Measurements from ENCODE around the gene SSH2. TPM values are rescaled to one million over a fixed set of nuclear protein-coding genes. Genes with fewer than 3 reads are reported as not detected.

SSH2 gene
- total and polyA plus RNA-seq, 2 donors from 2014 or later: 19.7 to 62.5 TPM

DNA sequence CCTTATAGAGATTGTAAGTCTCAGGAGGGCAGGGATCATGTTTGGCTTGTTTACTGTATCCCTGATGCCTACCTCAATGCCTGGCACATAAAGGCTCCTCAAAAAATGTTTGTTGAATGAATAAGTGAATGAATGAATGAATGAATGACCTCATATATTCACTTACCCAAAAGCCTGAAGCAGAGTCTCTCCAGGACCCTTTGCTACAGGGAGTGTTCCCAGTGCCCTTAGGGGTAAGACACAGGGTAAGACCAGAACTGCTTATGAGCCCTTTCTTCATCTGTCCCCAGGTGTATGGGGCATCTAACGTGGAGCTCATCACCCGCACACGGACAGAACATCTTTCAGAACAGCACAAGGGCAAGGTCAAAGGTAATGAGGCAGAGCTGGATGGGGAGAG lies 319.6 kb downstream of the SSH2 start:
- no peak overlapping the region for H3K4me3 ChIP-seq (ENCODE audit: low read length in 3 of 3)
- no peaks in the 10 kb centered on the region for H3K36me3 ChIP-seq (ENCODE audit: control insufficient read depth in 2 of 3, insufficient read depth in 3 of 3, low read length in 3 of 3)
- no peak overlapping the region for H3K9ac ChIP-seq (ENCODE audit: low read length in 3 of 3)
- no peaks in the 10 kb centered on the region for H3K27me3 ChIP-seq (ENCODE audit: control insufficient read depth, insufficient read depth, low read length)
- intact Hi-C loops (cut with DNase I): no loop called here
- FAIRE-seq (no peak), DNase-seq (no peak)
- no peaks in the 10 kb centered on the region for H3K9me3 ChIP-seq (ENCODE audit: control insufficient read depth in 2 of 3, insufficient read depth in 1 of 3, low read length in 3 of 3)
- no peak overlapping the region for H3K27ac ChIP-seq (ENCODE audit: low read depth in 2 of 2, low read length in 2 of 2)
- H3K4me1 ChIP-seq (ENCODE audit: control insufficient read depth in 2 of 3, insufficient read depth in 2 of 3, low read depth in 1 of 3, low read length in 3 of 3): peaks cover 0 to 9% (median 4%) of the 10 kb centered on the region in 3 donors
- TF ChIP-seq, protein P1, sequence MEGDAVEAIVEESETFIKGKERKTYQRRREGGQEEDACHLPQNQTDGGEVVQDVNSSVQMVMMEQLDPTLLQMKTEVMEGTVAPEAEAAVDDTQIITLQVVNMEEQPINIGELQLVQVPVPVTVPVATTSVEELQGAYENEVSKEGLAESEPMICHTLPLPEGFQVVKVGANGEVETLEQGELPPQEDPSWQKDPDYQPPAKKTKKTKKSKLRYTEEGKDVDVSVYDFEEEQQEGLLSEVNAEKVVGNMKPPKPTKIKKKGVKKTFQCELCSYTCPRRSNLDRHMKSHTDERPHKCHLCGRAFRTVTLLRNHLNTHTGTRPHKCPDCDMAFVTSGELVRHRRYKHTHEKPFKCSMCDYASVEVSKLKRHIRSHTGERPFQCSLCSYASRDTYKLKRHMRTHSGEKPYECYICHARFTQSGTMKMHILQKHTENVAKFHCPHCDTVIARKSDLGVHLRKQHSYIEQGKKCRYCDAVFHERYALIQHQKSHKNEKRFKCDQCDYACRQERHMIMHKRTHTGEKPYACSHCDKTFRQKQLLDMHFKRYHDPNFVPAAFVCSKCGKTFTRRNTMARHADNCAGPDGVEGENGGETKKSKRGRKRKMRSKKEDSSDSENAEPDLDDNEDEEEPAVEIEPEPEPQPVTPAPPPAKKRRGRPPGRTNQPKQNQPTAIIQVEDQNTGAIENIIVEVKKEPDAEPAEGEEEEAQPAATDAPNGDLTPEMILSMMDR (IDR thresholded peaks at IDR 0.05; ENCODE audit: borderline replicate concordance, extremely low read depth, insufficient read depth): no peak

DNA sequence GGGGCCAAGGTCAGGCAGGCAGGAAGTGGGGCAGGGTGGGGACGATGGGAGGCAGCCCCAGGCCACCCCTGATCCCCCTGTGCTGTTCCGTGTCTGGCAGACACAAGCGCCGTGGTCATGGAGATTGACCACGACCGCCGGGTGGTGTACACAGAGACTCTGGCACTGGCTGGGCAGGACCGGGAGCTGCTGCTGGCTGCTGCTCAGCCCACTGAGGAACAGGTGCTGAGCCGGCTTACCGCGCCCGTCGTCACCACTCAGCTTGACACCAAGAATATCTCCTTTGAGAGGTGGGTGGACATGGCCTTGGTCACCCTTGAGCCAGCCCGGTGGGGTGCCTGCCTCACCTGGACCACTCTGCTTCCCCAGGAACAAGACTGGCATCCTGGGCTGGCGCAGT lies 321.0 kb downstream of the SSH2 start:
- Histone ChIP-seq H3K27me3 (ENCODE audit: control insufficient read depth, insufficient read depth, low read length) (no peaks in the 10 kb centered on the region), H3K9me3 (ENCODE audit: control insufficient read depth in 2 of 3, insufficient read depth in 1 of 3, low read length in 3 of 3) (no peaks in the 10 kb centered on the region), H3K27ac (ENCODE audit: low read depth in 2 of 2, low read length in 2 of 2) (no peak overlapping the region), H3K9ac (ENCODE audit: low read length in 3 of 3) (no peak overlapping the region), H3K4me1 (ENCODE audit: control insufficient read depth in 2 of 3, insufficient read depth in 2 of 3, low read depth in 1 of 3, low read length in 3 of 3) (peaks cover 0 to 6% (median 4%) of the 10 kb centered on the region in 3 donors), H3K36me3 (ENCODE audit: control insufficient read depth in 2 of 3, insufficient read depth in 3 of 3, low read length in 3 of 3) (no peaks in the 10 kb centered on the region), H3K4me3 (ENCODE audit: low read length in 3 of 3) (no peak overlapping the region)
- DNase-seq (peak in 2 of 5 donors; percentile 30 to 57), FAIRE-seq (no peak)
- intact Hi-C loops (cut with DNase I): no loop called here
- TF ChIP-seq, protein P1 (IDR thresholded peaks at IDR 0.05; ENCODE audit: borderline replicate concordance, extremely low read depth, insufficient read depth): no peak

DNA sequence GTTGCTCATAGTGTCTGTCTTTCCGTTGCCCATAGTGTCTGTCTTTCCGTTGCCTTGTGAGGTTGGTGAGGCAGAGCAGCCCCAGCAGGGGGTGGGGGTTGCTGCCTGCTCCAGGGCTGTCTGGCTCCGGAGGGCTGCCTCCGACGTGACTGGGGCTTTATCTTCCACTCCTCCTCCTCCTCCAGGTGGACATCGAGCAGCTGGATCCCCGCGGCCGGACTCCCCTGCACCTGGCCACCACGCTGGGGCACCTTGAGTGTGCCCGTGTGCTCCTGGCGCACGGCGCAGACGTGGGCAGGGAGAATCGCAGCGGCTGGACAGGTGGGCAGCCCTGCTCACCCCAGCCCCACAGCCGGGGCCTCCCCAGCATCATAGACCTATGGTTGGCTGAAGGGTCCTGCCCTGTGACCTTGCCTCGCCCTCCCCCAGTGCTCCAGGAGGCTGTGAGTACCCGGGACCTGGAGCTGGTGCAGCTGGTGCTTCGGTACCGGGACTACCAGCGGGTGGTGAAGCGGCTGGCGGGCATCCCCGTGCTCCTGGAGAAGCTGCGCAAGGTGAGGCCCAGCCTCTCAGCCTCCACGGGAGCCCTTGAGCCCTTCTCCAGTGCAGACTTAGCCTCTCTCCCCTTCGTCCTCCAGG lies 322.4 kb downstream of the SSH2 start:
- Histone ChIP-seq H3K27me3 (ENCODE audit: control insufficient read depth, insufficient read depth, low read length) (no peaks in the 10 kb centered on the region), H3K36me3 (ENCODE audit: control insufficient read depth in 2 of 3, insufficient read depth in 3 of 3, low read length in 3 of 3) (no peaks in the 10 kb centered on the region), H3K9ac (ENCODE audit: low read length in 3 of 3) (no peak overlapping the region), H3K4me3 (ENCODE audit: low read length in 3 of 3) (no peak overlapping the region), H3K4me1 (ENCODE audit: control insufficient read depth in 2 of 3, insufficient read depth in 2 of 3, low read depth in 1 of 3, low read length in 3 of 3) (no peaks in the 10 kb centered on the region), H3K27ac (ENCODE audit: low read depth in 2 of 2, low read length in 2 of 2) (no peak overlapping the region), H3K9me3 (ENCODE audit: control insufficient read depth in 2 of 3, insufficient read depth in 1 of 3, low read length in 3 of 3) (no peaks in the 10 kb centered on the region)
- intact Hi-C loops (cut with DNase I): no loop called here
- FAIRE-seq: no peak
- no peak for DNase-seq
- TF ChIP-seq, protein P1 (IDR thresholded peaks at IDR 0.05; ENCODE audit: borderline replicate concordance, extremely low read depth, insufficient read depth): no peak

Measured in kidney (tissue), 14 donors.